Lower leg skin (tissue), 3 donors: Measurements from ENCODE around the gene MSANTD4.

ENCODE experiments used
- POLR2A ChIP-seq, 2 donors: fragments of 450-650 bp; IDR thresholded peaks; one replicate each; pipeline ENCODE4 v1.6.1; 2016 to 2017; ENCODE audit warnings: antibody characterized with exemption in 2 of 2, mild to moderate bottlenecking in 1 of 2, moderate library complexity in 1 of 2
- TF ChIP-seq, protein P1 (sequence below), 3 donors: fragments of 450-650 bp; IDR thresholded peaks; one replicate each; pipeline ENCODE4 v1.5.1; 2016; ENCODE audit warnings: antibody characterized with exemption in 3 of 3, mild to moderate bottlenecking in 3 of 3, moderate library complexity in 2 of 3

DNA sequence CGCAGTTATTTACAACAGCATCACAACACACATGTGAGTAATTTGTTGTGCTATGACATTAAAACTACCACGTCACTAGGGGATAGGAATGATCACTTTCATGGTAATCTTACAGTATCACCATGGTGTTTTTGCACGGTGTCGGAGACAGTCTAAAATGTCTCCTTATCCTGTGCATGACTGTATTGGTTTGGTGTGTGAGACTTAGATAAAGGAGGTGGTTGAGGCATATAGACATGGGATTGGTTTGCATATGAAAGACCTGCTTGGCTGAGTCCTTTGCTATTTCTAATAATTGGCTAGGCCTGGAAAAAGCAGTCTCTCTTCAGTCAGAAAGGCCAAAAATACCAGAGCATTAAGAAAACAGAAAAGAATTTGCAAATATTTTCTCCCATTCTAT, 30.2 kb downstream of the MSANTD4 start:
- TF ChIP-seq, protein P1, sequence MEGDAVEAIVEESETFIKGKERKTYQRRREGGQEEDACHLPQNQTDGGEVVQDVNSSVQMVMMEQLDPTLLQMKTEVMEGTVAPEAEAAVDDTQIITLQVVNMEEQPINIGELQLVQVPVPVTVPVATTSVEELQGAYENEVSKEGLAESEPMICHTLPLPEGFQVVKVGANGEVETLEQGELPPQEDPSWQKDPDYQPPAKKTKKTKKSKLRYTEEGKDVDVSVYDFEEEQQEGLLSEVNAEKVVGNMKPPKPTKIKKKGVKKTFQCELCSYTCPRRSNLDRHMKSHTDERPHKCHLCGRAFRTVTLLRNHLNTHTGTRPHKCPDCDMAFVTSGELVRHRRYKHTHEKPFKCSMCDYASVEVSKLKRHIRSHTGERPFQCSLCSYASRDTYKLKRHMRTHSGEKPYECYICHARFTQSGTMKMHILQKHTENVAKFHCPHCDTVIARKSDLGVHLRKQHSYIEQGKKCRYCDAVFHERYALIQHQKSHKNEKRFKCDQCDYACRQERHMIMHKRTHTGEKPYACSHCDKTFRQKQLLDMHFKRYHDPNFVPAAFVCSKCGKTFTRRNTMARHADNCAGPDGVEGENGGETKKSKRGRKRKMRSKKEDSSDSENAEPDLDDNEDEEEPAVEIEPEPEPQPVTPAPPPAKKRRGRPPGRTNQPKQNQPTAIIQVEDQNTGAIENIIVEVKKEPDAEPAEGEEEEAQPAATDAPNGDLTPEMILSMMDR (IDR thresholded peaks at IDR 0.05), result no peak
- TF ChIP-seq POLR2A (IDR thresholded peaks at IDR 0.05), result no peak
